Ovary (tissue), 9 donors: ENCODE measurements around the gene CHD3. TPM values are rescaled to one million over a fixed set of nuclear protein-coding genes. Genes with fewer than 3 reads are reported as not detected.

Source experiments
- DNase-seq, 5 donors: peaks; one replicate each; pipeline ENCODE4 v3.0.0-alpha.2; 2019 to 2020
- H3K27ac ChIP-seq, 2 donors: fragments of 200-600 bp; one replicate each; pipeline versions ENCODE4 v1.5.1 to v1.8.0; 2019 to 2022
- H3K27me3 ChIP-seq: fragments of 200-600 bp; one replicate; pipeline ENCODE4 v1.8.0; 2022
- H3K36me3 ChIP-seq: fragments of 200-600 bp; sonication (generic); one replicate; pipeline ENCODE4 v1.5.1; 2019
- H3K4me1 ChIP-seq: one replicate; pipeline ENCODE4 v1.8.1; 2013; ENCODE audit warnings: mild to moderate bottlenecking, moderate library complexity; ENCODE audit not compliant: insufficient read depth
- H3K4me3 ChIP-seq: fragments of 200-600 bp; sonication (generic); one replicate; pipeline ENCODE4 v1.5.1; 2017
- H3K9me3 ChIP-seq, 2 donors: fragments of 200-600 bp in 1 of 2; sonication (generic) in 1 of 2; one replicate each; pipeline versions ENCODE4 v1.5.1 to v1.8.1; 2013 to 2019; ENCODE audit warnings: mild to moderate bottlenecking in 1 of 2, moderate library complexity in 1 of 2
- CTCF ChIP-seq, 3 donors: fragments of 450-650 bp in 2 of 3; fragments of 200-600 bp in 1 of 3; IDR thresholded peaks; one replicate each; pipeline versions ENCODE4 v1.5.1 to v1.8.0; 2016 to 2022; ENCODE audit warnings: antibody characterized with exemption in 3 of 3, mild to moderate bottlenecking in 1 of 3
- EP300 ChIP-seq: sonication (generic); formaldehyde crosslinking; IDR thresholded peaks from one replicate; pipeline ENCODE4 v1.6.1; 2017; ENCODE audit warnings: antibody characterized with exemption
- POLR2A ChIP-seq: fragments of 450-650 bp; IDR thresholded peaks from one replicate; pipeline ENCODE4 v1.6.1; 2017; ENCODE audit warnings: antibody characterized with exemption, mild to moderate bottlenecking, moderate library complexity
- WGBS, 3 donors: extraction: QIAGEN DNeasy Blood & Tissue Kit in 1 of 3; methylation state at CpG; one replicate each; pipeline versions ENCODE4 v1.1.5 to v1.1.7; 2013 to 2017; 5-methylcytosine and 5-hydroxymethylcytosine counted together
- intact Hi-C, 4 donors: fragments of 100-400 bp; cut with DNase I; formaldehyde crosslinking; loops; one replicate each; pipeline versions ENCODE4 v1.11.0 to v1.15.1; 2022 to 2023
- polyA plus RNA-seq, 2 donors: library from polyadenylated mRNA; stranded (reverse); fragments of 200-250 nt in 1 of 2; fragments of 350-450 nt in 1 of 2; fragmentation: Illumina TruSeq in 1 of 2; extraction: RNeasy Lipid Tissue Mini Kit (QIAGEN cat#74804) in 1 of 2; gene quantifications; one replicate each; pipeline ENCODE4 v1.2.3, GENCODE V29; 2013 to 2014
- total RNA-seq, 7 donors: library from RNA; depleted of rRNA in 2 of 7; stranded (reverse); fragments of >200 nt in 2 of 7; fragmentation: NEBNext Ultra II Directional in 3 of 7; extraction: Animal tissue kit (Norgen Biotek cat#: 25700) in 3 of 7; gene quantifications; one replicate each; pipeline versions ENCODE4 v1.1.0 to v1.2.4, GENCODE V29; 2016 to 2023
- donor health status: DM: no; HTN: no; CAD: no; lungs with moderate emphysema.
- donor health status: DM: no; HTN: no; CAD: no.
- donor health status: Bipolar disorder and iron deficiency.
- donor health status: DM: yes; HTN: yes; CAD: no.
- donor health status: DM: no; HTN: no; CAD: no.
- donor health status: DM: yes; HTN: yes; CAD: no.

CHD3 gene
- total and polyA plus RNA-seq, 9 donors, result 65.7 to 145 (median 100) TPM

GRCh38 chr17:7916808-7917207 is 28.2 kb downstream of the CHD3 start:
- H3K27me3 ChIP-seq, result no peaks in the 10 kb centered on the region
- intact Hi-C loops, result loop anchor here in 1 of 4 donors (2.0 kb wide), 1 partner anchor 14 kb away; the partner anchor contains the start of gene TRAPPC1
- H3K36me3 ChIP-seq, result no peaks in the 10 kb centered on the region
- H3K27ac ChIP-seq, result peak overlapping the region; percentile 97 to 98
- peaks cover 4% of the 10 kb centered on the region for H3K4me1 ChIP-seq
- H3K4me3 ChIP-seq, result peak overlapping the region; percentile 56
- WGBS, 3 donors, result 8 to 28% (median 16%) methylated on average over 2 of the region's 2 CpGs
- no peaks in the 10 kb centered on the region for H3K9me3 ChIP-seq
- TF ChIP-seq EP300 (no peak), CTCF (IDR thresholded peaks at IDR 0.05) (no peak)
- peak in 1 of 5 donors; percentile 39 for DNase-seq

GRCh38 chr17:7922269-7922844 is 33.8 kb downstream of the CHD3 start:
- peak in 1 of 5 donors; percentile 34 for DNase-seq
- 39 to 41% (median 39%) methylated on average over 16 of the region's 16 CpGs for WGBS, 3 donors
- intact Hi-C loops, result loop anchor here in 1 of 4 donors (10.0 kb wide), 1 partner anchor 62 kb away; no protein-coding TSS in a partner anchor

GRCh38 chr17:7922845-7923628 is 34.4 kb downstream of the CHD3 start:
- intact Hi-C loops, result loop anchor here in 1 of 4 donors (10.0 kb wide), 1 partner anchor 62 kb away; no protein-coding TSS in a partner anchor
- Histone ChIP-seq H3K9me3 (no peaks in the 10 kb centered on the region), H3K4me1 (peaks cover 5% of the 10 kb centered on the region), H3K27me3 (no peaks in the 10 kb centered on the region), H3K4me3 (peak overlapping the region; percentile 46), H3K36me3 (no peaks in the 10 kb centered on the region), H3K27ac (peak overlapping the region in 1 of 2 donors; percentile 14)
- DNase-seq, result peak; percentile 89 to 93 (median 91)
- 17 to 19% (median 17%) methylated on average over 42 to 45 of the region's 45 CpGs for WGBS, 3 donors
- TF ChIP-seq EP300 (no peak), POLR2A (peak; percentile 74)

More at GRCh38 chr17:7922269-7922844, 33.8 kb downstream of the CHD3 start:
- no peak for TF ChIP-seq POLR2A
- TF ChIP-seq CTCF (IDR thresholded peaks at IDR 0.05), result no peak
- TF ChIP-seq EP300, result no peak
- Histone ChIP-seq H3K9me3 (no peaks in the 10 kb centered on the region), H3K4me3 (peak overlapping the region; percentile 46), H3K27ac (peak overlapping the region in 1 of 2 donors; percentile 14), H3K36me3 (no peaks in the 10 kb centered on the region), H3K4me1 (peaks cover 5% of the 10 kb centered on the region), H3K27me3 (no peaks in the 10 kb centered on the region)

GRCh38 chr17:7927596-7927995 is 39.0 kb downstream of the CHD3 start:
- no peaks in the 10 kb centered on the region for H3K9me3 ChIP-seq
- DNase-seq, result no peak
- no peaks in the 10 kb centered on the region for H3K36me3 ChIP-seq
- H3K4me1 ChIP-seq, result peaks cover 4% of the 10 kb centered on the region
- no peak overlapping the region for H3K4me3 ChIP-seq
- no peak overlapping the region for H3K27ac ChIP-seq
- 88 to 93% (median 88%) methylated on average over 3 of the region's 3 CpGs for WGBS, 3 donors
- no peak for TF ChIP-seq EP300
- no peaks in the 10 kb centered on the region for H3K27me3 ChIP-seq
- intact Hi-C loops, result loop anchor here in 1 of 4 donors (10.0 kb wide), 1 partner anchor 57 kb away; no protein-coding TSS in a partner anchor

- Histone ChIP-seq H3K4me3 (peak within 1 kb of the TSS; percentile 41), H3K27ac (peak within 1 kb of the TSS in 1 of 2 donors; percentile 45), H3K4me1 (peaks cover 4% of the 10 kb centered on the region), H3K9me3 (no peaks in the 10 kb centered on the region), H3K27me3 (no peaks in the 10 kb centered on the region), H3K36me3 (no peaks in the 10 kb centered on the region)
- TF ChIP-seq EP300 (no peak), CTCF (IDR thresholded peaks at IDR 0.05) (no peak), POLR2A (no peak)
- intact Hi-C loops, result loop anchor here in 2 of 4 donors (2.0 to 10.0 kb wide), 3 partner anchors 13 to 368 kb away; partner anchors contain the start of genes RNF227 (in 1 of the 2) and SLC25A35 (in 1 of the 2)
- peak; percentile 54 to 79 (median 66) for DNase-seq
- 6 to 19% (median 11%) methylated on average over 47 to 67 of the region's 67 CpGs for WGBS, 3 donors
Observed at GRCh38 chr17:7929158-7930023, 40.8 kb downstream of the CHD3 start, which contains the start of gene KCNAB3. Gene KCNAB3, minus strand, starts transcription at chr17:7929856. Its CDS starts 421 bp downstream, at chr17:7929435.
